Frontal cortex (tissue), 4 donors: ENCODE data around the gene PANK1. TPM values are rescaled to one million over a fixed set of nuclear protein-coding genes. Genes with fewer than 3 reads are reported as not detected.
A peak's percentile ranks its signal among the peaks of the same experiment; 100 is the strongest.

ENCODE experiments used
- DNase-seq, 2 donors: peaks; one replicate each; pipeline ENCODE4 v3.0.0; 2012; ENCODE audit warnings: low spot score in 2 of 2
- FAIRE-seq: peaks from 2 replicates; lab custom pipeline; 2012; peaks lifted over from hg19 to GRCh38; lab: Jason Lieb, UNC
- total RNA-seq: library from RNA; depleted of rRNA; stranded (reverse); fragments of >200 nt; gene quantifications from one replicate; pipeline ENCODE4 v1.2.3, GENCODE V29; 2014
- donor health status: control.
- donor health status: control.
- donor health status: control.

The PANK1 gene
- total RNA-seq, 1 donor from 2014 or later = 35.5 TPM

- DNase-seq (no peak), FAIRE-seq (no peak)
Measured at GRCh38 chr10:89588671-89589070, 56.4 kb downstream of the PANK1 start.

GRCh38 chr10:89582022-89582421, 63.0 kb downstream of the PANK1 start:
- FAIRE-seq (no peak), DNase-seq (no peak)

GRCh38 chr10:89580243-89580642, 64.8 kb downstream of the PANK1 start:
- no peak for DNase-seq

GRCh38 chr10:89576696-89577095, 68.3 kb downstream of the PANK1 start:
- DNase-seq (no peak), FAIRE-seq (no peak)

More at GRCh38 chr10:89580243-89580642, 64.8 kb downstream of the PANK1 start:
- FAIRE-seq = no peak

- DNase-seq (no peak), FAIRE-seq (no peak)
Measured at GRCh38 chr10:89576022-89576421, 69.0 kb downstream of the PANK1 start.

- DNase-seq = no peak
Measured at GRCh38 chr10:89575031-89575430, 70.0 kb downstream of the PANK1 start.

GRCh38 chr10:89574368-89574767, 70.7 kb downstream of the PANK1 start:
- no peak for DNase-seq
- no peak for FAIRE-seq

More at GRCh38 chr10:89575031-89575430, 70.0 kb downstream of the PANK1 start:
- peak; percentile 73 for FAIRE-seq

- DNase-seq (no peak), FAIRE-seq (no peak)
Measured at GRCh38 chr10:89567576-89568245, 77.3 kb downstream of the PANK1 start.

GRCh38 chr10:89566992-89567391, 78.0 kb downstream of the PANK1 start:
- FAIRE-seq = no peak
- no peak for DNase-seq

GRCh38 chr10:89566095-89566950, 78.7 kb downstream of the PANK1 start:
- no peak for FAIRE-seq
- no peak for DNase-seq

GRCh38 chr10:89565180-89565579, 79.9 kb downstream of the PANK1 start:
- FAIRE-seq (no peak), DNase-seq (no peak)

- FAIRE-seq (peak; percentile 100), DNase-seq (peak; percentile 12 to 45)
Measured at GRCh38 chr10:89563861-89564478, 81.1 kb downstream of the PANK1 start.

- FAIRE-seq = no peak
- no peak for DNase-seq
Measured at GRCh38 chr10:89563311-89563710, 81.7 kb downstream of the PANK1 start.

- FAIRE-seq (no peak), DNase-seq (no peak)
Measured at GRCh38 chr10:89556600-89556999, 88.4 kb downstream of the PANK1 start.

GRCh38 chr10:89555688-89556445, 89.2 kb downstream of the PANK1 start:
- DNase-seq = no peak
- FAIRE-seq = no peak

- no peak for DNase-seq
- no peak for FAIRE-seq
Measured at GRCh38 chr10:89554433-89554832, 90.6 kb downstream of the PANK1 start.

GRCh38 chr10:89553064-89553734, 91.8 kb downstream of the PANK1 start:
- DNase-seq (no peak), FAIRE-seq (no peak)

GRCh38 chr10:89552213-89552612, 92.8 kb downstream of the PANK1 start:
- DNase-seq = no peak
- FAIRE-seq = no peak

- FAIRE-seq (no peak), DNase-seq (no peak)
Measured at GRCh38 chr10:89550509-89550908, 94.5 kb downstream of the PANK1 start.
